CD8-positive, alpha-beta memory T cell (primary cell): Measurements from ENCODE around the gene BRD9. TPM values are rescaled to one million over a fixed set of nuclear protein-coding genes. Genes with fewer than 3 reads are reported as not detected.

Source experiments
- CTCF ChIA-PET: fragments of 350-600 bp; sonication (Branson Sonifier 250); formaldehyde crosslinking; loops from one replicate; lab custom pipeline; 2021; ENCODE audit warnings: antibody characterized with exemption; lab: Charles Lee
- POLR2A ChIA-PET: fragments of 350-600 bp; sonication (Branson Sonifier 250); formaldehyde crosslinking; loops from one replicate; lab custom pipeline; 2021; ENCODE audit warnings: antibody characterized with exemption; lab: Charles Lee
- DNase-seq, 5 donors: peaks; one replicate each; pipeline versions ENCODE4 v3.0.0 to v3.0.0-alpha.2; 2020 to 2022; ENCODE audit warnings: mixed read lengths in 1 of 5
- H3K27ac ChIP-seq: one replicate; pipeline ENCODE4 v1.7.0; 2013; ENCODE audit warnings: low read depth, mild to moderate bottlenecking, low read length, moderate library complexity
- H3K27me3 ChIP-seq: 2 replicates; pipeline ENCODE4 v1.7.0; 2013; ENCODE audit warnings: low read length, mild to moderate bottlenecking; ENCODE audit not compliant: insufficient read depth, poor library complexity, severe bottlenecking
- H3K36me3 ChIP-seq: 2 replicates; pipeline ENCODE4 v1.7.0; 2013; ENCODE audit warnings: mild to moderate bottlenecking, low read length, moderate library complexity; ENCODE audit not compliant: insufficient read depth
- H3K4me1 ChIP-seq: 2 replicates; pipeline ENCODE4 v1.7.0; 2013; ENCODE audit warnings: mild to moderate bottlenecking, low read length, moderate library complexity; ENCODE audit not compliant: insufficient read depth
- H3K4me3 ChIP-seq: 2 replicates; pipeline ENCODE4 v1.7.0; 2013; ENCODE audit warnings: mild to moderate bottlenecking, low read length
- H3K9me3 ChIP-seq: 2 replicates; pipeline ENCODE4 v1.7.0; 2013; ENCODE audit warnings: mild to moderate bottlenecking, low read length
- H3K27ac Mint-ChIP-seq, 8 donors: one replicate each; pipeline ENCODE4 v1.8.0; 2020 to 2021; ENCODE audit warnings: mixed read lengths in 8 of 8, mild to moderate bottlenecking in 6 of 8, inconsistent platforms in 3 of 8, moderate library complexity in 3 of 8
- H3K27me3 Mint-ChIP-seq, 2 donors: one replicate each; pipeline ENCODE4 v1.8.0; 2020 to 2021; ENCODE audit warnings: mixed read lengths in 2 of 2, mild to moderate bottlenecking in 1 of 2, moderate library complexity in 1 of 2
- H3K36me3 Mint-ChIP-seq, 3 donors: one replicate each; pipeline ENCODE4 v1.8.0; 2020 to 2021; ENCODE audit warnings: mixed read lengths in 3 of 3, inconsistent platforms in 1 of 3, mild to moderate bottlenecking in 1 of 3
- H3K4me1 Mint-ChIP-seq, 3 donors: one replicate each; pipeline ENCODE4 v1.8.0; 2020 to 2021; ENCODE audit warnings: mixed read lengths in 3 of 3, inconsistent platforms in 1 of 3, mild to moderate bottlenecking in 1 of 3
- H3K4me3 Mint-ChIP-seq, 7 donors: one replicate each; pipeline ENCODE4 v1.8.0; 2020 to 2021; ENCODE audit warnings: mixed read lengths in 7 of 7, mild to moderate bottlenecking in 6 of 7, moderate library complexity in 4 of 7, inconsistent platforms in 2 of 7
- H3K9me3 Mint-ChIP-seq, 5 donors: one replicate each; pipeline ENCODE4 v1.8.0; 2020 to 2022; ENCODE audit warnings: mixed read lengths in 5 of 5, mild to moderate bottlenecking in 3 of 5, moderate library complexity in 2 of 5, inconsistent platforms in 1 of 5
- polyA plus RNA-seq: library from polyadenylated mRNA; unstranded; fragments of 300-500 nt; fragmentation: Illumina TruSeq; gene quantifications from one replicate; pipeline ENCODE4 v1.2.3, GENCODE V29; 2021
- total RNA-seq, 2 experiments: library from RNA; stranded (reverse); gene quantifications; one replicate each; pipeline ENCODE4 v1.2.3, GENCODE V29; 2021

BRD9 gene
- total and polyA plus RNA-seq, 3 experiments from 2014 or later, result 18.9 to 53.8 (median 52.6) TPM

DNA sequence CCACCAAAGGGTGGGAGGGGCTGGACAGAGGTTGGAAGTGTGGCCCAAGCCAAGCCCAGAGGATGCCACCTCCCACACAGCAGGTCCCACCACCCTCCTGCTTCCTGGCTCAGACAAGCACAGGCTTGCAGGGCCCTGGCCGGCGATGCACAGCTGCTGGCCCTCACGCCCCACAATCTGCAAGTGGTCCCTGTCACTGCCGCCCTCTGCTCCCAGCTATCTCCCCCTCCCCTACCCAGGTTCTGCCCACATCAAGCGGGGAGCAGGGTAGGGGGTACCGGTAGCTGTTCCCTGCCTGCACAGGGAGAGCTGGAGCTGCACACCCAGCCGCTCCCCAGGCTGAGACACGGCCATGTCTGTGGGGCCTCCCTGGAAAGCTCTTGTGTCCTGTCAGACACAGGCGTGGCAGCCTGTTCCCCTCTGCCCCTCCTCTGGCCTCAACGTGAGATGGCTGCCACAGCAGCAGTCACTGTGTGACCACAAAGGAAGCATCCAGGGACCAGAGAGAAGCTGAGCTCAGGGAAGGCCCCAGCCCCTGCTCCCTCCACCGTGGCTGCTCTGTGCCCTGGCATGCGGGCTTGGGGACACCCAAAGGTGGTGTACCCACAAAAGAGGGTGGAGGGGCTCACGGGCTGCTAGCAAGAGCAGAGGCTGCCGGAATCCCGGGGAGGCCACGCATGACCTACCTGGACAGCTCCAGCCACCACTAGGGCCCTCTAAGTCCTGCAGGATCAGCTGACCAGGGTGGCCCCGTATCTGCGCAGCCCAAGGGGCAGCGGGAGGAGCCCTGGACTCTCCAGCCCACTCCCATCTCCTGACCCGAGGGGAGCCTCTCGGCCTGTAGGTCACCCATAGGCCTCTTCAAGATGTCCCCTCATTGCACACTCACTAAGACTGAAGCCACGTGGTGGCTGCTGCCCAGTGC, 30.9 kb downstream of the BRD9 start:
- POLR2A ChIA-PET, result no interaction called here
- H3K9me3 ChIP-seq, result no peaks in the 10 kb centered on the region
- CTCF ChIA-PET, result no interaction called here
- H3K9me3 Mint-ChIP-seq, result no peaks in the 10 kb centered on the region
- no peak overlapping the region for H3K4me3 ChIP-seq
- H3K27ac Mint-ChIP-seq, result peak overlapping the region in 1 of 8 donors; percentile 68
- H3K27me3 Mint-ChIP-seq, result no peaks in the 10 kb centered on the region
- no peaks in the 10 kb centered on the region for H3K27me3 ChIP-seq
- H3K4me1 ChIP-seq, result no peaks in the 10 kb centered on the region
- peaks cover 4 to 47% (median 5%) of the 10 kb centered on the region in 3 donors for H3K36me3 Mint-ChIP-seq
- H3K36me3 ChIP-seq, result no peaks in the 10 kb centered on the region
- peaks cover 0 to 2% (median 0%) of the 10 kb centered on the region in 3 donors for H3K4me1 Mint-ChIP-seq
- peak overlapping the region in 1 of 7 donors; percentile 36 for H3K4me3 Mint-ChIP-seq
- DNase-seq, result no peak
- no peak overlapping the region for H3K27ac ChIP-seq

DNA sequence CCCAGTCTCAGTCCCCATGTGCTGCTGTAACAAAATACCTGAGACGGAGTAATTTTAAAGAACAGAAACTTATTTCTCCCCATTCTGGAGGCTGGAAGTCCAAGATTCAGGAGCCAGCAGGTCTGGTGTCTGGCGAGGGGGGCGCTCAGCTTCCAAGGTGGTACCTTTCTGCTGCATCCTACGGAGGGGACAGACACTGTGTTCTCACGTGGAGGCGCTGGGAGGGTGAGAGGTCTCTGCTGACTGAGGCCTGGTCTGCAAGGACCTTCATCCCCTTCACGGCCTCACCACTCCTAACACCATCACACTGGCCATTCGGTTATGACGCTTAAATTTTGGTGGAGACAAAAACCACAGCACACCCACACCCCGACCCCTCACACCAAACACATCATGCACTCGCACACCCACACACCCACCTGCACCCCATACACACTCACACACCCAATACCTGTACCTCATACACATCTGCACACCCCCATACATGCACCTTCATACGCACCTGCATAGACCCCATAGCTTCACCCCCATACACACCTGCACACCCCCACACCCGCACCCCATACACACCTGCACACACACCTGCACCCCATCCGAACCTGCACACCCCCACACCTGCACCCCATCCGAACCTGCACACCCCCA, 32.0 kb downstream of the BRD9 start:
- Histone ChIP-seq H3K4me3 (no peak overlapping the region), H3K36me3 (no peaks in the 10 kb centered on the region), H3K4me1 (no peaks in the 10 kb centered on the region), H3K27me3 (no peaks in the 10 kb centered on the region), H3K27ac (no peak overlapping the region), H3K9me3 (no peaks in the 10 kb centered on the region)
- H3K36me3 Mint-ChIP-seq, result peaks cover 0 to 39% (median 0%) of the 10 kb centered on the region in 3 donors
- H3K27me3 Mint-ChIP-seq, result no peaks in the 10 kb centered on the region
- DNase-seq, result no peak
- no peaks in the 10 kb centered on the region for H3K9me3 Mint-ChIP-seq
- H3K4me3 Mint-ChIP-seq, result peak overlapping the region in 1 of 7 donors; percentile 61
- peaks cover 0 to 2% (median 0%) of the 10 kb centered on the region in 3 donors for H3K4me1 Mint-ChIP-seq
- no peak overlapping the region for H3K27ac Mint-ChIP-seq
- ChIA-PET CTCF (no interaction called here), POLR2A (no interaction called here)

DNA sequence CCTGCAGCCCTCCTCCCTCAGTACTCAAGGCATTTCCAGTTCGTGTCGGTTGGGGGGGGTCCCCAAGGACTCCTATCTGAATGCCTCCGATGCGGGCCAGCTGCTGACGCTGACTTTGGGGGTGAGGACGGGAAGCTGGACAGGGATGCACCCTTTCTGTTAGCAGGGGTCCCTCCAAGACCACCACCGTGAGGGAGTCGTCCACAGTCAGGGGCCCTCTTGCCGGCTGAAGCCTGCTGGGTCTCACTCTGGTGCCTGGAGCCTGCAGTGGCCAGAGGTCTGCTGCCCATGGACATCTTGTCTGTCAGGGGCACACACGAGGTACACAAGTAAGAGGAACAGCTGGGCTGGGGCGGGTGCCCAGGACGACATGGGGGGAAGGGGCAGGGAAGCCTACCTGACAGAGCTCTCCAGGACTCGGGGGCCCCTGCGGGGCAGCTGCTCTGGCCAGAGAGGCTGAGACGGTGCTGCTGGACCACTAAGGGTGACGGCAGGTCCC, 32.8 kb downstream of the BRD9 start:
- Histone ChIP-seq H3K36me3 (no peaks in the 10 kb centered on the region), H3K27ac (no peak overlapping the region), H3K27me3 (no peaks in the 10 kb centered on the region), H3K4me1 (no peaks in the 10 kb centered on the region), H3K9me3 (no peaks in the 10 kb centered on the region), H3K4me3 (no peak overlapping the region)
- ChIA-PET POLR2A (no interaction called here), CTCF (no interaction called here)
- Mint-ChIP-seq H3K9me3 (no peaks in the 10 kb centered on the region), H3K27ac (peak overlapping the region in 1 of 8 donors; percentile 8), H3K4me1 (peaks cover 0 to 2% (median 0%) of the 10 kb centered on the region in 3 donors), H3K27me3 (no peaks in the 10 kb centered on the region), H3K4me3 (no peak overlapping the region), H3K36me3 (peaks cover 0 to 31% (median 0%) of the 10 kb centered on the region in 3 donors)
- DNase-seq, result no peak

DNA sequence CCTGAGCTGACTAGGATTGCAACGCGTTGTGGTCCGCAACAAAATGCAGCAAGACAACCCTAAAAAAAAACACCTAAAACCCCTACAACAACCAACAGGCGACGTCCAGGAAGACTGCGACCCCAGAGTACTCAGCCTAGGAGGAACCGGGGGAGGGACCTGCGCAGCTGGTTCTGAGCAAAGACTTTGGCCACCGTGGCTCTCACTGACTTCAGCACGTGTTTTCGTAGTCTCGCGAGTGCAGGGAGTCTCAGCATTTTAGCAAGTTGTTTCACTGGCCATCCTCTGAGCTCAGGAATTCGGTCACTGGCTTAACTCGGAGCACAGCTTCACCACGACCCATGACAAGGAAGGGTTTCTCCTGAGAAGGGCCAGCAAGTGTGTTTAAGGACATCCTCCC, 33.2 kb downstream of the BRD9 start:
- Mint-ChIP-seq H3K9me3 (no peaks in the 10 kb centered on the region), H3K27ac (peak overlapping the region in 1 of 8 donors; percentile 85), H3K36me3 (peaks cover 0 to 27% (median 0%) of the 10 kb centered on the region in 3 donors), H3K27me3 (no peaks in the 10 kb centered on the region), H3K4me1 (peaks cover 0 to 2% (median 0%) of the 10 kb centered on the region in 3 donors), H3K4me3 (no peak overlapping the region)
- Histone ChIP-seq H3K36me3 (no peaks in the 10 kb centered on the region), H3K27me3 (no peaks in the 10 kb centered on the region), H3K4me3 (no peak overlapping the region), H3K9me3 (no peaks in the 10 kb centered on the region), H3K27ac (no peak overlapping the region), H3K4me1 (no peaks in the 10 kb centered on the region)
- DNase-seq, result no peak
- POLR2A ChIA-PET, result no interaction called here
- CTCF ChIA-PET, result no interaction called here

DNA sequence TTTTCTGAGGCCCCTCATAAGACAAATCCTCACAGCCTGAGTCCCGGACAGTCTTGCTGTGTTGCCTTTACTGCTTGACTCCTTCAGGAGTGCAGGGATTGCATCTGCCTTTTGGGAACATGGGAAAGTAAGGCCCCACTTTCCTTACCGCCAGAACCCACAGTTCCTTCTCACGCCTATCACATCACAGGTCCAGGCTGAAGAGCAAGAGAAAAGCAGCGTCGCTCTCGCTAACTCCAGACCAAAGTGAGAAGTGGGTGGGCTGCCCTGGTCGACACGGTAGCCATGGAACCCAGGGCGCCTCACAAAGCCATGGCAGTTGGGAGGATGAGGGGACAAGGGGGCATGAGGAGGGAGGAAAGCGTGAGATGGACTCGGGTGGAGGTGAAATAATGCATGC, 33.9 kb downstream of the BRD9 start:
- DNase-seq, result no peak
- POLR2A ChIA-PET, result no interaction called here
- Histone ChIP-seq H3K27me3 (no peaks in the 10 kb centered on the region), H3K9me3 (no peaks in the 10 kb centered on the region), H3K27ac (no peak overlapping the region), H3K4me3 (no peak overlapping the region), H3K36me3 (no peaks in the 10 kb centered on the region), H3K4me1 (no peaks in the 10 kb centered on the region)
- Mint-ChIP-seq H3K27me3 (peaks cover 0 to 1% of the 10 kb centered on the region in 2 donors), H3K4me3 (no peak overlapping the region), H3K9me3 (no peaks in the 10 kb centered on the region), H3K27ac (peak overlapping the region in 3 of 8 donors; percentile 10 to 66 (median 56)), H3K4me1 (peaks cover 0 to 2% (median 0%) of the 10 kb centered on the region in 3 donors), H3K36me3 (peaks cover 0 to 20% (median 0%) of the 10 kb centered on the region in 3 donors)
- CTCF ChIA-PET, result no interaction called here

DNA sequence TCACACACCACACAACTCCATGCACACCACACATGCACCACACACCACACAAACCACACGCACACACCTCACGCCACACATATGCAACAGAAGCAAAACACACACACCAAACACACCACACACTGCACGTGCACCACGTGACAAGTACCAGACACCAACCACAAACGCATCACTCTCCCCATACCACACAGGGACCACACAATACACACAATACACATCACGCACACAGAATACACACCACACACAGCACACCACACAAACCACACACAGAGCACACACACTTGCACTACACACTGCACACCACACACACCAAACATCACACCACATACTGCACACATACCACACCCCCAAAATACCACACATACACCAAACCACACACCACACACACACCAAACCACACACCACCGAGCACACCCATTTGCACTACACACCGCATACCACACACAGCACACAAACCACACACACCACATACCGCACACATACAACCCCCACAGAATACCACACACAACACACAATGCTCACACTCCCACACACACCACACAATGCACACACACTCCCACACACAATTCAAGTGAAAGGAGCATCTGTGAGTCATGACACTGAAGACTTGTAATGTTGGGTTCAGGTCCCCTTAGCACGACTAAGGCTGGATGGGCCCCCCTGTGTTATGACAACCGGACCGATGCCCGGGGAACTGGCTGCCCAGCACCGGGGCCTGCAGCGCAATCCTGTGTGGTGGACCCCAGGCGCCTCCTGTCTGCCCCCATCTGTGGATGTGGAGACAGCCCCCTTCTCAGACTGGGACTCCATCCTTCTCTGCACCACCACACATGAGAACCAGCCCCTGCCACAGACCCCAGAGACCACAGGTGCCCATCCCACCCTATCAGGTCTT, 35.8 kb downstream of the BRD9 start:
- H3K27me3 ChIP-seq, result no peaks in the 10 kb centered on the region
- CTCF ChIA-PET, result no interaction called here
- no peaks in the 10 kb centered on the region for H3K9me3 Mint-ChIP-seq

DNA sequence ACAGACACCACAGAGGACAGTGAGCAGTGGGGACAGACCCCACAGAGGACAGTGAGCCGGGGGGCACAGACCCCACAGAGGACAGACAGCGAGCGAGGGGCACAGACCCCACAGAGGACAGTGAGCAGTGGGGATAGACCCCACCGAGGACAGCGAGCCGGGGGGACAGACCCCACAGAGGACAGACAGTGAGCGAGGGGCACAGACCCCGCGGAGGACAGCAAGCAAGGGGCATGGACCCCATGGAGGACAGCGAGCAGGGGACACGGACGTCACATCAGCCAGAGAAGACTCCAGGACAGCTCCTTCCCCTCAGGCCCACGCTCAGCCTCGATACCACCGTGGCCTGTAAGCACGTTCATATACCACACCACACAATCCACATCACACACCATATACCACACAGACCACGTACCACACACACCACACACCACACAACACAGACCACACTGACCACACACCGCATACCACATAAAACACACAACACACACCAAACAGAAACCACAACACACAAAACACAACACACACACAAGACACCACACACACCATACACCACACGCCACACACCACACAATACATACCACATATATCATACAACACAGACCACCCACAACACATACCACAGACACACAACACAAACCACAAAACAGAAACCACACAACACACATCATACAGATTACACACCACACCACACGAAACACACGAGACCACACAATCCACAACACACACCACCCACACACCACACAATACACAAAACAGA, 36.6 kb downstream of the BRD9 start:
- Mint-ChIP-seq H3K4me1 (peaks cover 0 to 2% (median 0%) of the 10 kb centered on the region in 3 donors), H3K4me3 (no peak overlapping the region), H3K27me3 (peaks cover 1 to 5% of the 10 kb centered on the region in 2 donors), H3K27ac (no peak overlapping the region), H3K9me3 (no peaks in the 10 kb centered on the region), H3K36me3 (peaks cover 0 to 4% (median 0%) of the 10 kb centered on the region in 3 donors)
- Histone ChIP-seq H3K4me3 (no peak overlapping the region), H3K9me3 (no peaks in the 10 kb centered on the region), H3K27ac (no peak overlapping the region), H3K27me3 (no peaks in the 10 kb centered on the region), H3K36me3 (no peaks in the 10 kb centered on the region), H3K4me1 (no peaks in the 10 kb centered on the region)
- peak in 1 of 5 donors; percentile 34 for DNase-seq
- ChIA-PET CTCF (no interaction called here), POLR2A (no interaction called here)

More for the DNA sequence above, 35.8 kb downstream of the BRD9 start:
- H3K36me3 ChIP-seq, result no peaks in the 10 kb centered on the region
- Mint-ChIP-seq H3K36me3 (peaks cover 0 to 4% (median 0%) of the 10 kb centered on the region in 3 donors), H3K4me1 (peaks cover 0 to 2% (median 0%) of the 10 kb centered on the region in 3 donors), H3K4me3 (no peak overlapping the region), H3K27me3 (peaks cover 1 to 5% of the 10 kb centered on the region in 2 donors), H3K27ac (no peak overlapping the region)
- H3K4me1 ChIP-seq, result no peaks in the 10 kb centered on the region
- H3K27ac ChIP-seq, result no peak overlapping the region
- POLR2A ChIA-PET, result no interaction called here
- no peak overlapping the region for H3K4me3 ChIP-seq
- peak in 1 of 5 donors; percentile 44 for DNase-seq
- no peaks in the 10 kb centered on the region for H3K9me3 ChIP-seq
